H1 (cell line): Measurements from ENCODE around the gene GLIS2. TPM values are rescaled to one million over a fixed set of nuclear protein-coding genes. Genes with fewer than 3 reads are reported as not detected.

ENCODE experiments used
- EZH2 ChIP-seq: fragments of 200-600 bp; sonication (generic); IDR thresholded peaks from 2 replicates; pipeline ENCODE4 v1.7.1; 2012; ENCODE audit warnings: low read depth, mild to moderate bottlenecking, moderate library complexity, low read length, inconsistent platforms; ENCODE audit not compliant: severe bottlenecking
- MAFK ChIP-seq: IDR thresholded peaks from 2 replicates; pipeline ENCODE4 v1.6.1; 2012; ENCODE audit warnings: low read depth, mild to moderate bottlenecking, improper control_type of control experiment, low read length
- MAX ChIP-seq: IDR thresholded peaks from 2 replicates; pipeline ENCODE4 v1.6.1; 2012; ENCODE audit warnings: inconsistent platforms
- USF2 ChIP-seq: IDR thresholded peaks from 2 replicates; pipeline ENCODE4 v1.6.1; 2011; ENCODE audit warnings: low read length, improper control_type of control experiment
- polyA plus RNA-seq, 7 experiments: library from polyadenylated mRNA; depleted of rRNA in 3 of 7; stranded (reverse) in 5 of 7; unstranded in 2 of 7; fragments of >200 nt in 5 of 7; fragments of 200-250 nt in 2 of 7; gene quantifications; 1 replicate in 5 of 7; 2 replicates in 1 of 7; 4 replicates in 1 of 7; pipeline versions ENCODE4 v1.2.1 to v1.2.3, GENCODE V29; 2011 to 2013; ENCODE audit warnings: missing spikeins in 2 of 7, mixed read lengths in 2 of 7
- total RNA-seq: library from RNA; stranded (reverse); fragmentation: NEBNext Ultra II Directional; extraction: Animal tissue kit (Norgen Biotek cat#: 25700); gene quantifications from 2 replicates; pipeline ENCODE4 v1.2.1, GENCODE V29; 2021

Gene GLIS2
- total and polyA plus RNA-seq, 2 of the 8 experiments (the other 6 are each of a cell fraction or from before 2014, with no cell fraction given) = 4.3 to 17.4 TPM

GRCh38 chr16:4361033-4361943, 45.4 kb downstream of the GLIS2 start (continued):
- no peak for TF ChIP-seq USF2
- TF ChIP-seq EZH2 = no peak
- no peak for TF ChIP-seq MAX
- no peak for TF ChIP-seq MAFK
